ENCODE measurements around the gene SPDEF. TPM values are rescaled to one million over a fixed set of nuclear protein-coding genes. Genes with fewer than 3 reads are reported as not detected.

Gene SPDEF
- total RNA-seq, 2 experiments from 2014 or later, result not detected

DNA sequence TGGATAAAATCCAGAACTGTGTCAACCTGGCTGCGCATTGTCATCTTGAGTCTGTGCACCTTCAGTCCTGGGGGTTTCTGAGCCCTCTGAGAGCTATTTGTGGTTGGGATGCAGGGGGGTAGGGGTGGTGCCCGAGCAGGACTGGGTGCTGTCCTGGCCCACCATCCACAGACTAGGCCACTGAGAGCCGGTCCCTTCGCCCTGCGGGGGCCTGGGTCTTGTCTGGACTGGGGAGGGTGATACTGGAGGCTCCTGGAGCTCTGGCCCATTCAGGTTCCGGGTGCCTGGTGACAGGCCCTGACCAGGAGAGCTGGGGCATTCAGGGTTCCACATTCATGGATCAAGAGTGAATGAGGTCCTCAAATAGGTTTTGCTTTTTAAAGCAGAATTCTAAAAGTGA, 20.9 kb downstream of the SPDEF start:
- ATAC-seq (no peak), DNase-seq (no peak)
- Mint-ChIP-seq H3K36me3 (ENCODE audit: low read depth) (no peaks in the 10 kb centered on the region), H3K4me1 (ENCODE audit: low read depth) (no peaks in the 10 kb centered on the region), H3K27ac (no peak overlapping the region), H3K9me3 (no peaks in the 10 kb centered on the region), H3K27me3 (no peaks in the 10 kb centered on the region), H3K4me3 (no peak overlapping the region)
- ChIA-PET CTCF (interaction anchor here (0.7 to 0.8 kb wide), 2 partner anchors 8 to 75 kb away, joined by 3 read pairs; no protein-coding TSS in a partner anchor), POLR2A (interaction anchor here (0.7 kb wide), 1 partner anchor 73 kb away, joined by 3 read pairs; no protein-coding TSS in a partner anchor)
- intact Hi-C loops (cut with micrococcal nuclease), result no loop called here
- TF ChIP-seq, protein P1, sequence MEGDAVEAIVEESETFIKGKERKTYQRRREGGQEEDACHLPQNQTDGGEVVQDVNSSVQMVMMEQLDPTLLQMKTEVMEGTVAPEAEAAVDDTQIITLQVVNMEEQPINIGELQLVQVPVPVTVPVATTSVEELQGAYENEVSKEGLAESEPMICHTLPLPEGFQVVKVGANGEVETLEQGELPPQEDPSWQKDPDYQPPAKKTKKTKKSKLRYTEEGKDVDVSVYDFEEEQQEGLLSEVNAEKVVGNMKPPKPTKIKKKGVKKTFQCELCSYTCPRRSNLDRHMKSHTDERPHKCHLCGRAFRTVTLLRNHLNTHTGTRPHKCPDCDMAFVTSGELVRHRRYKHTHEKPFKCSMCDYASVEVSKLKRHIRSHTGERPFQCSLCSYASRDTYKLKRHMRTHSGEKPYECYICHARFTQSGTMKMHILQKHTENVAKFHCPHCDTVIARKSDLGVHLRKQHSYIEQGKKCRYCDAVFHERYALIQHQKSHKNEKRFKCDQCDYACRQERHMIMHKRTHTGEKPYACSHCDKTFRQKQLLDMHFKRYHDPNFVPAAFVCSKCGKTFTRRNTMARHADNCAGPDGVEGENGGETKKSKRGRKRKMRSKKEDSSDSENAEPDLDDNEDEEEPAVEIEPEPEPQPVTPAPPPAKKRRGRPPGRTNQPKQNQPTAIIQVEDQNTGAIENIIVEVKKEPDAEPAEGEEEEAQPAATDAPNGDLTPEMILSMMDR (IDR thresholded peaks at IDR 0.05), result no peak

DNA sequence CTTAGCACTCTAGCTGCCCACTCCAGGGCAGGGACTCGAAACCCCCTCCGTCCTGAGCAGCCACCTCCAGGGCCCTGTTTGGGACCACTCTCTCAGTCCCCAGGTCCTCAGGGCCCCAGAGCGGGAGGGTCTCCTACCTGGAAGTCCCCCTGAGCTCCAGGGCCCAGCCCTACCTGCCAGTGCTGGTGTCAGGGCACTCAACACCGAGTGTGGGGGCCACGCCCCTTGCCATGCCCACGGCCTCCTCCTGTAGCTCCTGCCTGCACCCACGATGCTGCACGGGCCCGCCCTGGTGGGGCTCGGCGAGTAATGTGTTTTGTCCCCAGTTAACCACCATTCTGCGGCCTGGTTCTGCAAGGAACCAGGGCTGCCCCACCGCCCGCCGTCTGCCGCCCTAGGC, 21.5 kb downstream of the SPDEF start:
- Mint-ChIP-seq H3K27me3 (no peaks in the 10 kb centered on the region), H3K9me3 (no peaks in the 10 kb centered on the region), H3K4me1 (ENCODE audit: low read depth) (no peaks in the 10 kb centered on the region), H3K36me3 (ENCODE audit: low read depth) (no peaks in the 10 kb centered on the region), H3K4me3 (no peak overlapping the region), H3K27ac (no peak overlapping the region)
- ChIA-PET CTCF (no interaction called here), POLR2A (interaction anchor here (1.3 kb wide), 1 partner anchor 66 kb away, joined by 3 read pairs; no protein-coding TSS in a partner anchor)
- ATAC-seq (no peak), DNase-seq (no peak)
- TF ChIP-seq, protein P1 (IDR thresholded peaks at IDR 0.05), result no peak
- intact Hi-C loops (cut with micrococcal nuclease), result no loop called here

DNA sequence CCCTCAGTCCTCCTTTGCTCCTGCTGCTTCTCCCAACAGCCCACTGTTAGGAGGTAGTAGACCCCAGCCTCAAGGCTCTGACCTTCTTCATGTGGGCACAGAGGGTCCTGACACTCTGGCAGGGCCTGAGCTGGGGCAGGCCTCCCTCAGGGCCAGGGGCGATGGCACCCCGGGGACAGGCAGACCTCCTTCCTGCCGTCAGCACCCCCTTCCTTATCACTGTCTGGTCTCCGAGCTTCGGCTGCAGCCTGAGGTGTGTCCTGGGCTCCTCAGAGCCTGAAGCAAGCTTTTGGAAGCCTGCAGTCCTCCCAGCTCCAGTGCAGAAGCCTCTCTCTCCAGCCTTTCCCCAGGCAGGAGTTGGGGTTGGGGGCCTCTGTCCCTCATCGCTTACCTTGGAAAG, 22.0 kb downstream of the SPDEF start:
- no peaks in the 10 kb centered on the region for H3K27me3 Mint-ChIP-seq
- ChIA-PET CTCF (no interaction called here), POLR2A (interaction anchor here (1.3 kb wide), 1 partner anchor 66 kb away, joined by 3 read pairs; no protein-coding TSS in a partner anchor)
- intact Hi-C loops (cut with micrococcal nuclease), result no loop called here
- H3K36me3 Mint-ChIP-seq (ENCODE audit: low read depth), result no peaks in the 10 kb centered on the region
- TF ChIP-seq, protein P1 (IDR thresholded peaks at IDR 0.05), result no peak
- ATAC-seq (no peak), DNase-seq (no peak)
- no peaks in the 10 kb centered on the region for H3K4me1 Mint-ChIP-seq (ENCODE audit: low read depth)
- no peak overlapping the region for H3K27ac Mint-ChIP-seq
- no peaks in the 10 kb centered on the region for H3K9me3 Mint-ChIP-seq
- H3K4me3 Mint-ChIP-seq, result no peak overlapping the region

DNA sequence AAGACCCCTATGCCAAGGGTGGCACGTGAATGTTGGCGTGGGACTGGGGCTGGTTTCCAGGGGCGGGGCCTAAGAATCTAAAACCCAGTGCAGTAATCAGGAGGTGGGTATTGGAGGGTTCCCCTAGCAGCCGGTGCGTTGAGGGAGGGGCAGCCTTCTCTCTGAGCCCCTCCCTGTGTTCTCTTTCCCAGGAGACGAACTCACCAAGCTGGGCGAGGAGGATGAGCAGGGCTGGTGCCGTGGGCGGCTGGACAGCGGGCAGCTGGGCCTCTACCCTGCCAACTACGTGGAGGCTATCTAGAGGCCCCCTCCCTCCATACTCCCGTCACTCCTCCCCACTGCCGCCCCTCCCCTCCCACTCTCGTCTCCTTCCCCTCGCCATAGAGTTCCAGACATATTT, 23.9 kb downstream of the SPDEF start:
- Mint-ChIP-seq H3K36me3 (ENCODE audit: low read depth) (no peaks in the 10 kb centered on the region), H3K4me1 (ENCODE audit: low read depth) (peaks cover 4% of the 10 kb centered on the region), H3K27me3 (no peaks in the 10 kb centered on the region), H3K27ac (no peak overlapping the region), H3K4me3 (no peak overlapping the region), H3K9me3 (no peaks in the 10 kb centered on the region)
- CTCF ChIA-PET, result no interaction called here
- DNase-seq (no peak), ATAC-seq (no peak)
- POLR2A ChIA-PET, result no interaction called here
- TF ChIP-seq, protein P1 (IDR thresholded peaks at IDR 0.05), result no peak
- intact Hi-C loops (cut with micrococcal nuclease), result no loop called here

DNA sequence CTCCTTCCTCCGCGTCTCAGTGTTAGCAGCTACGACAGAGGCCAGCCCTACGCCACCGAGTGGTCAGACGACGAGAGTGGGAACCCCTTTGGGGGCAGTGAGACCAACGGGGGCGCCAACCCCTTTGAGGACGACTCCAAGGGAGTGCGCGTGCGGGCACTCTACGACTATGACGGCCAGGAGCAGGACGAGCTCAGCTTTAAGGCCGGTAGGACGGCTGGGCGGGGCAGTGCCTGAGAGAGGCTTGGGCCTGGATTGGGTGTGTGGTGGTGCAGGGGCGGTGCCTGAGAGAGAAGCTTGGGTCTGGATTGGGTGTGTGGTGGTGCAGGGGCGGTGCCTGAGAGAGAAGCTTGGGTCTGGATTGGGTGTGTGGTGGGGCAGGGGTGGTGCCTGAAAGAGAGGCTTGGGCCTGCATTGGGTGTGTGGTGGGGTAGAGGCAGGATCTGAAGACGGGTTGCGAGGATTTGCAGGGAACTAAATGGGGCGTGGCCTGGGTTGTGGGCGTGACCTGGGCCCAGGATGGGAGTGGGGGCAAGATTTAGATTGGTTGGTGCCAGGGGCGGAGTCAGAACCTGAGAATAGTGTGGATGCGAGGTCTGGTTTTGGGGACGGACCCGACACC, 24.4 kb downstream of the SPDEF start:
- CTCF ChIA-PET, result no interaction called here
- intact Hi-C loops (cut with micrococcal nuclease), result no loop called here
- Mint-ChIP-seq H3K4me3 (no peak overlapping the region), H3K27ac (no peak overlapping the region), H3K9me3 (no peaks in the 10 kb centered on the region), H3K36me3 (ENCODE audit: low read depth) (no peaks in the 10 kb centered on the region), H3K27me3 (no peaks in the 10 kb centered on the region), H3K4me1 (ENCODE audit: low read depth) (peaks cover 5% of the 10 kb centered on the region)
- ATAC-seq, result no peak
- DNase-seq, result peak; percentile 13
- POLR2A ChIA-PET, result no interaction called here
- TF ChIP-seq, protein P1 (IDR thresholded peaks at IDR 0.05), result no peak

Data from activated CD8-positive, alpha-beta T cell treated with anti-CD3 and anti-CD28 coated beads for 36 hours (primary cell).